HG03457 (cell line): Measurements from ENCODE around the gene CHST8.

Experiments used
- ATAC-seq: cut with Tn5 transposase; IDR thresholded peaks from one replicate; pipeline ENCODE4 v1.9.1; 2021; ENCODE audit warnings: moderate number of reproducible peaks; ENCODE audit not compliant: unreplicated experiment

Gene CHST8

GRCh38 chr19:33756177-33756576 lies 134.4 kb downstream of the CHST8 start:
- no peak for ATAC-seq

- no peak for ATAC-seq
Observed at GRCh38 chr19:33758541-33759013, 136.8 kb downstream of the CHST8 start.

- no peak for ATAC-seq
Observed at GRCh38 chr19:33759356-33759755, 137.6 kb downstream of the CHST8 start.

- no peak for ATAC-seq
Observed at GRCh38 chr19:33763633-33764371, 142.0 kb downstream of the CHST8 start.

- ATAC-seq = no peak
Observed at GRCh38 chr19:33766623-33767022, 144.9 kb downstream of the CHST8 start.

- no peak for ATAC-seq
Observed at GRCh38 chr19:33767898-33768413, 146.2 kb downstream of the CHST8 start.

GRCh38 chr19:33769208-33769607 lies 147.5 kb downstream of the CHST8 start:
- ATAC-seq = no peak

- ATAC-seq = no peak
Observed at GRCh38 chr19:33770107-33770506, 148.4 kb downstream of the CHST8 start.

GRCh38 chr19:33771384-33772101 lies 149.8 kb downstream of the CHST8 start:
- ATAC-seq = no peak

- ATAC-seq = no peak
Observed at GRCh38 chr19:33772102-33772857, 150.5 kb downstream of the CHST8 start.

GRCh38 chr19:33772858-33773180 lies 151.1 kb downstream of the CHST8 start:
- no peak for ATAC-seq

GRCh38 chr19:33773704-33774624 lies 152.2 kb downstream of the CHST8 start:
- no peak for ATAC-seq

- ATAC-seq = no peak
Observed at GRCh38 chr19:33774751-33775150, 153.0 kb downstream of the CHST8 start.

- ATAC-seq = no peak
Observed at GRCh38 chr19:33775731-33776487, 154.2 kb downstream of the CHST8 start.

GRCh38 chr19:33777351-33777750 lies 155.6 kb downstream of the CHST8 start:
- ATAC-seq = no peak

- no peak for ATAC-seq
Observed at GRCh38 chr19:33777753-33778088, 156.0 kb downstream of the CHST8 start.

GRCh38 chr19:33778089-33778791 lies 156.5 kb downstream of the CHST8 start:
- peak; percentile 75 for ATAC-seq

GRCh38 chr19:33779849-33780248 lies 158.1 kb downstream of the CHST8 start:
- ATAC-seq = no peak

GRCh38 chr19:33780251-33780650 lies 158.5 kb downstream of the CHST8 start:
- no peak for ATAC-seq
